HG03457 (cell line): ENCODE data around the gene RAB25.

Experiments
- ATAC-seq: cut with Tn5 transposase; IDR thresholded peaks from one replicate; pipeline ENCODE4 v1.9.1; 2021; ENCODE audit warnings: moderate number of reproducible peaks; ENCODE audit not compliant: unreplicated experiment

RAB25 gene

DNA sequence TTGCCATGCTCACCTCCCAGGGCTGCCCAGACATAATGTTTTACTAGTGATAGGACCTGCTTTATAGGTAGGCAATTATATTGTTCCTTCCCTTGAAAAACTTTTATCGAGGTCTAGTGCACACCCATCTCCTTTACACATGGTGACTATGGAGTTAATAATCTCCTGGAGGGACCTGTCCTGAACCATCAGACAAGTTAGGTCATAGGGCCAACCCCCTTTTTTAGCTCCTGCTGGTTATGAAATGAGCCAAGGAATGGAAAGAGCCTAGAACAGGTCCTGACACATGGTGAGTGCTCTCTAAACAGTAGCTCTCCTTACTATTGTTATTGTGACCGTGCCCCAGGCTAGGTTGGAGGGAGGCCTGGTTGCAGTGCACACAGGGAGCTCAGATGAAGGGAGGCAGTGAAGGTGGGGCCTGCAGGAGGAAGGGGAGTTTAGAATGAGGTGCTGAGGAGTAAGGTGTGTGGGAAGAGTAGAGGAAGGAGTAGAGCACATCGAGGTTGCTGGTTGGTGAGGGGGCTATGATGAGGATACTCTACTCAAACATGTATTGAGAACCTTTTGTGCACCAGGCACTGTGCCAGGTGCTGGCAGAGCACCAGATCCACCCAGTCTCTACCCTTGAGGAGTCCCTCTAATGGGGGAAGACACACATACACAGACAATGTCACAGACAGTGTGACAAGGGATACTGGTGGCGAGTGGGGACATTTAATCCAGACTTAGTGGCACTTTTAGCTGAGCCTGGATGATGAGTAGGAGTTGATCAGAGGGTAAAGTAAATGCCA, 39.4 kb downstream of the RAB25 start:
- no peak for ATAC-seq

- no peak for ATAC-seq
These were observed 40.9 kb downstream of the RAB25 start for GRCh38 chr1:156101880-156102279.

DNA sequence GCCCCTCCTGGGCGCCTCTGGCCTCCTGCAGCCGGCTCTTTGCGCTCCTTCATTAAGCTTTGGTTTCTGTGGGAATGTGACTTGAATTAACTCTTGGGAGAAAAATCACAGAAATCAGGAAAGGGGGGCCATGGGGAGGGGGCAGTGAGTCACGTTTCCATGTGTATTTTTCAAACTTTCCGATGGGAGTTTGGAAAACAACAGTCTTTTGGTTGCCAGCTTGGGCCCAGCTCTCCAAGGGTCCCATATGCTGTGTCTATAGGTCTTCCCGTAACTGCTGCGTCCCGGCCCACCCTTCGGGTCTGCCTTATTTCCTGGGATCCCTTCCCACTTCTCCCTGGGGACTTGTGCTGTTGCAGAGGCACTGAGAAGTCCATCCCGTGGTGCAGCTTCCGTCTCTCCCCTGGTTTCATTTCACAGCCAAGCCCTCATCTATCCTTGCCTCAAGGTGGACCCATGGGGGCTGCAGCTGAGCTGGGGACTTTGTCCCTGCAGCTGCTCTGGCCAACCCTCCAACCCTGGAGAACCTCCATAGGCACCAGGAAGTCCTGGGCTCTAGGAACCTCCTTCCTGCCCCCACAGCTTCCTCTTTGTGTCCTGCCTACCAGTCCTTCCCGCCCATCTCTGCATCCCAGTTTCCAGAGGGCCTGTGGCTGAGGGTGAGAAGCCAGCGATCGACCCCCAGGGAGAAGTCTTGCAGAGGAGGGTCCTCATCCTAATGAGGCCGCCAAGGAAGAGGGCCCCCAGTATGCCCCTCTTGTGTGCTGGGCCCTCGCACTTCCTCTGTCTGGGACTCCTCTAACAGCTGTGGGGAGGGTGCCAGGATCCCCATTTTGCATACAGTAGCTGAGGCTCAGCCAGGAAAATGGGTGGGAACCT, 41.9 kb downstream of the RAB25 start:
- no peak for ATAC-seq

GRCh38 chr1:156103521-156103947, 42.6 kb downstream of the RAB25 start:
- no peak for ATAC-seq

DNA sequence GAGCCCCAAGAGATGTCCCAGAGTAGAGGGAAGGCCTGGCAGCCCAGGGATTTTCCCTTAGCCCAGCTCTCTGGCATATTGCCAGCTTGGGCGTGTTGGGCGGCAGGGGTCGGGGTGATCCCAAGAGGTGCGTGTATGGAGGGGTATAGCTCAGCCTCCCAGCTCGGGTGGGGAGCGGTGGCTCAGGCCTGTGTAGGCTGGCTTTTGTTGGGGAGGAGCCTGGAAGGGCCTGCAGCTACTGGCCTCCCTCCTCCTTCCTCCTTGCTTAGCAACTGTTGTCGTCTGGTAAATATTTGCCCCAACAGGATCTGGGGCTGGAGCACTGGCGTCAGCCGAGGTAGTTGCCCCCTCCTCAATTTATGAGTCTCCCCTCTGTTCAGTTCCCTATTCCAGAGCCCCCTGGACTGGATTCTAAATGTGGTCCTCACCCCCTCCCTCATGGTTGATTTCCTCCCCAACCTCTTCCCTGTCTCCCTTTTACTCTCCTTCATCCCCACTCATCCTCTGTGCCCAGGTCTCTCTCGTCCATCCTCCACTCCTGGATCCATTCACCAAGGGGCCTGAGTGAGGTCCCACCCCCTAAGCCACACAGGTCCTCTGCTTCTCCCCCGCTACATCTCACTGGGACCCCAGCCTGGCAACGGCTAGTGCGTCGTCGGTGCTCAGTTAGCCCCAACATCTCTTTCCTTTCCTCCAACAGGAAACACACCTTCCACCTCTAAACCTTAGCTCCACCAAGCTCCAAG, 43.3 kb downstream of the RAB25 start:
- no peak for ATAC-seq

DNA sequence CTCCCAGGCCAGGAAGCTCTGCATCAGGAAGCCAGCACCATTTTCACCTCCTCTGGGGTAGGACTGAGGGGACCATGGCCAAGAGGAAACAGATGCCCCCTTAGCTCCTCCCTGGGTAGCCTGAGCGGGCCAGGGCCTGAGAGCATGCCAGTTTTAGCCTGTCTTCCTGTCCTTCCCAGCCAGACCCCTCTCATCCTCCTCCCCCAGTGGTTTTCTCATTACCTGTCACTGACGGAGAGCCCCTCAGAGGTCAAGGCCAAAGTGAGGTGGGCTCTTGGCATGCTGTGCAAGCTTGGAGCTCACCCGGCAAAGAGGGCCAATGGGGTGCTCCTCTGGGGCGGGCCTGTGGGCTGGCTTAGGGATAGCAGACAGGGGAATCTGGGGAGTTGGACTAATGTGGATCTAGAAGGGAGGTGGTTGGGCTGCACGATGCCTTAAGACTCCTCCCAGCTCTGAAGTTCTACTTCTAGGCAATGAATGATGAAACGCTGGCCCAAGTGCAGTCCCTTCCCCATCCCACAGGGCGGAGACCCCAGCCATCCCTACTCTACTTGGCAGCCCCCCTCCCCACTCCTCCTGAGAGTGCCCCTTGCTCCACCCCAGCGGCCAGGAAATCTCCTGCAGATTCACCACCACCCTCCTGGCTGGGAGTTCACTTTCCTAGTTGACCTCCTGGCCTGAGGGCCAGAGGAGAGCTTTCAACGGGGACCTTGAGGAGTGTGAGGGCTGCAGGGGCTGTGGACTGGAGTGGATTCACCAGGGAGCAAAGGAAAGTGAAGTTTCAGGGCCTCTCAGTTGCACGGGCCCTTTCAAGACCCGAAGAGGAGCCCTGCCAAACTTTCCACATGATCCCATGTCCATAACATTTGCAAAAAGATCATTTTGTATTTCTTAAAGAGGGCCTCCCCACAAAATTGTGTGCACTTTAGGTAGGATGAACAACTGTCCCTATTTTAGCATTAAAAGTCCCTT, 44.2 kb downstream of the RAB25 start:
- ATAC-seq = no peak

- no peak for ATAC-seq
These were observed 45.9 kb downstream of the RAB25 start for GRCh38 chr1:156106624-156107488.

- ATAC-seq = no peak
These were observed 47.1 kb downstream of the RAB25 start for GRCh38 chr1:156108057-156108456.

DNA sequence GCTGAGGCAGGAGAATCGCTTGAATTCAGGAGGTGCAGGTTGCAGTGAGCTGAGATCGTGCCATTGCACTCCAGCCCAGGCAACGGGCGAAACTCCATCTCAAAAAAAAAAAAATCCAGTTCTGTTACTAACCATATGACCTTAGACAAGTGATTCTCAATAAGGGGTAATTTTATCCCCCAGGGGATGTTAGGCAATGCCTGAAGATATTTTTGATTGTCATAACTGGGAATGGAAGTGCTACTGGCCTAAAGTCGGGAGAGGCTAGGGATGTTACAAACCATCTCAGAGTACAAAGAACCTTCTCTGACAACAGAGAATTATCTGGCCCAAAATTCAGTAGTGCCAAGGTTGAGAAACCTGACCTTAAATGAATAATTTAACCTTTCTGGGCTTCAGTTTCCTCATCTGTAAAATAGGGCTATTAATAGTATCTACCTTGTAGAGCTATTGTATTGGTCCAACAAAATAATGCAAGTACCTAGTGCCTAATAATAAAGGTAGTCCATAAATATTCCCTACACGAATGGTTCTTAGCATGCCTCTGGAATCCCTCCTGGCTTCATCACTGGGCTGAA, 47.8 kb downstream of the RAB25 start:
- no peak for ATAC-seq

- no peak for ATAC-seq
These were observed 49.3 kb downstream of the RAB25 start for GRCh38 chr1:156110252-156110651.

DNA sequence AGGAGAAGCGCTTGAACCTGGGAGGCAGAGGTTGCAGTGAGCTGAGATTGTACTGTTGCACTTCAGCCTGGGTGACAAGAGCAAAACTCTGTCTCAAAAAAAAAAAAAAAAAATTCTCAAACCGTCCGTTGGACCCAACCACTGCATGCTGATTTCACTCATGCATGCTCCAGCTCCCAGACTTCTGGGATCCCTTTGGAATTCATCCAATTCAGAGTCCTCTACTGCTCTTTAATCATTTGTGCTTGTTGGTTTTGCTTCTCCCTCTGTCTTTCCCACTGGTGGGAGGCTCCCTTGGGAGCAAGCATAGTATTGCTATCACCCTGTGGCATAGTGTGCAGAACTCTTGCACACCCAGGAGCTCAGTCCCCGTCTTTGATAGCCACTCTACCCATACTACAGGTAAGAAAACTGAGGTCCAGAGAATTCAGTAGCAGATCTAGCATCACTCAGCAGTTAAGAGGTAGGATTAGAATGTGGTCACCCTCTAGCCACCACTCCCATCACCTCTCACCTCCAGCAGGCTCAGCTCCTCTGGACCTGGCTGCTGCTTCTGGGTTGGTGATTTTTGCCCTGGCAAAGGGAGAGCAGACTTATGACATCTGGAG, 50.5 kb downstream of the RAB25 start:
- no peak for ATAC-seq

DNA sequence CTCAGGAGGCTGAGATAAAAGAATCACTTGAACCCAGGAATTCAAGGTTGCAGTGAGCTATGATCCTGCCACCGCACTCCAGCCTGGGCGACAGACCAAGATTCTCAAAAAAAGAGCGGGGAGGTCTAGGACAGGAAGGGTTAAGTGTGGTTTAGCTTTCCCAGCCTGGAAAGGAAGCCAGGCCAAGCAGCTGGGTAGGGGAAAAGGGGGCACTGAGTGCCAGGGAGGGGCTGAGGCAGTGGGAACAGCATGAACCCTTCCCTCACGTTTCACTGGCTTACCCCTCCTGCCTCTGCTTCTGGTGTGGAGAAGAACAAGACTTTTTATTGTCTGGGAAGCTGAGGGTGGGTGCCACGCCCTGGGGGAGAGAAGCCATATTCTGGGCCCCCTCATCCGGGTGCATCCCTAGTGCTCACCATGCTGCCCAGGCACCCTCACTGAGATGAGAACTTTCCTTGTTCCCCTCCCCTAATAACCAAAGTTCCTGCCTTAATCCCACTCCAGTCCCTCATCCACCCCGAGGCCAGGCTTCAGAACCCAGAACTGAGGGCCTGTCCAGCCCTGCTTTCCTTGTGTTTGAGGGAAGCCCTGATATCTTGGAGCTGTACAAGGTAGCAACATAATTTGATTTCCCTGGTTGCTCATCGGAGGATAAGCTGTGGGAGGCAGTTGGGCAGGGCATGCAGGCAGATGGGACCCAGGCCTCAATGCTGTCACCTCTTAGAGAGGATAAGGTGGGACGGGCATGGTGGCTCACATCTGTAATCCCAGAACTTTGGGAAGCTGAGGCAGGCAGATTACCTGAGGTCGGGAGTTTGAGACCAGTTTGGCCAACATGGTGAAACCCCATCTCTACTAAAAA, 51.5 kb downstream of the RAB25 start:
- no peak for ATAC-seq

GRCh38 chr1:156113282-156113950, 52.5 kb downstream of the RAB25 start:
- ATAC-seq = no peak

DNA sequence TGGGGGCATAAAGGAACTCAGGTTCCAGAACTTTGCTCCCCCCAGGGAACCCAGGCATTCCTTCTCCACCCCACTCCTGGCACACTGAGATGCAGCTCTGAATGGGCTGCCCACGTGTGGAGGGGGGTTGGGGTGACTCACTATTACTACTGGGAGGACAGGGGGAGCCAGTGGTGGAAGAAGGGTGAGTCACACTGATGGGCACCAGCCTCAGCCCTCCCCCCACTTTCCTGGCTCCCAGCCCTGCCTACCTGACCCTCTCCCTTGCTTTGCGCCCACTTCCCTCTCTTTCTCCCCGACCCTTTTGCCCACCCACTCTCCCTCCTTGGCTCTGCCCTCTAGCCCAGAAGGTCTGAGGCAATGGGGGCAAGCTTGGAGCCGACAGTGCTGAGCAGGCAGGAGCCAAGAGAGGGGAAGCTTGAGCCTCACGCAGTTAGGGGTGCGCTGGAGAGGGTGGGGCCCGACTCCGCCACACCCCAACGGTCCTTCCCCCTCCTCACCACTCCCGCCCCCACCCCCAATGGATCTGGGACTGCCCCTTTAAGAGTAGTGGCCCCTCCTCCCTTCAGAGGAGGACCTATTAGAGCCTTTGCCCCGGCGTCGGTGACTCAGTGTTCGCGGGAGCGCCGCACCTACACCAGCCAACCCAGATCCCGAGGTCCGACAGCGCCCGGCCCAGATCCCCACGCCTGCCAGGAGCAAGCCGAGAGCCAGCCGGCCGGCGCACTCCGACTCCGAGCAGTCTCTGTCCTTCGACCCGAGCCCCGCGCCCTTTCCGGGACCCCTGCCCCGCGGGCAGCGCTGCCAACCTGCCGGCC, 53.4 kb downstream of the RAB25 start, which contains the start of gene LMNA:
Gene LMNA, plus strand, starts transcription at position 611 of the 818 bp plus-strand sequence. CDS start 208 bp downstream, outside the sequence.
- ATAC-seq = peak; percentile 52

DNA sequence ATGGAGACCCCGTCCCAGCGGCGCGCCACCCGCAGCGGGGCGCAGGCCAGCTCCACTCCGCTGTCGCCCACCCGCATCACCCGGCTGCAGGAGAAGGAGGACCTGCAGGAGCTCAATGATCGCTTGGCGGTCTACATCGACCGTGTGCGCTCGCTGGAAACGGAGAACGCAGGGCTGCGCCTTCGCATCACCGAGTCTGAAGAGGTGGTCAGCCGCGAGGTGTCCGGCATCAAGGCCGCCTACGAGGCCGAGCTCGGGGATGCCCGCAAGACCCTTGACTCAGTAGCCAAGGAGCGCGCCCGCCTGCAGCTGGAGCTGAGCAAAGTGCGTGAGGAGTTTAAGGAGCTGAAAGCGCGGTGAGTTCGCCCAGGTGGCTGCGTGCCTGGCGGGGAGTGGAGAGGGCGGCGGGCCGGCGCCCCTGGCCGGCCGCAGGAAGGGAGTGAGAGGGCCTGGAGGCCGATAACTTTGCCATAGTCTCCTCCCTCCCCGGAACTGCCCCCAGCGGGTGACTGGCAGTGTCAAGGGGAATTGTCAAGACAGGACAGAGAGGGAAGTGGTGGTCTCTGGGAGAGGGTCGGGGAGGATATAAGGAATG, 54.1 kb downstream of the RAB25 start:
- no peak for ATAC-seq
